NCI-H1105 treated with DMSO at 0.1 percent for 48 hours (cell line): ENCODE measurements around the gene PXDN.

Experiments
- DNase-seq: peaks from one replicate; lab custom pipeline; 2025; lab: John Stamatoyannopoulos, UW

Gene PXDN

DNA sequence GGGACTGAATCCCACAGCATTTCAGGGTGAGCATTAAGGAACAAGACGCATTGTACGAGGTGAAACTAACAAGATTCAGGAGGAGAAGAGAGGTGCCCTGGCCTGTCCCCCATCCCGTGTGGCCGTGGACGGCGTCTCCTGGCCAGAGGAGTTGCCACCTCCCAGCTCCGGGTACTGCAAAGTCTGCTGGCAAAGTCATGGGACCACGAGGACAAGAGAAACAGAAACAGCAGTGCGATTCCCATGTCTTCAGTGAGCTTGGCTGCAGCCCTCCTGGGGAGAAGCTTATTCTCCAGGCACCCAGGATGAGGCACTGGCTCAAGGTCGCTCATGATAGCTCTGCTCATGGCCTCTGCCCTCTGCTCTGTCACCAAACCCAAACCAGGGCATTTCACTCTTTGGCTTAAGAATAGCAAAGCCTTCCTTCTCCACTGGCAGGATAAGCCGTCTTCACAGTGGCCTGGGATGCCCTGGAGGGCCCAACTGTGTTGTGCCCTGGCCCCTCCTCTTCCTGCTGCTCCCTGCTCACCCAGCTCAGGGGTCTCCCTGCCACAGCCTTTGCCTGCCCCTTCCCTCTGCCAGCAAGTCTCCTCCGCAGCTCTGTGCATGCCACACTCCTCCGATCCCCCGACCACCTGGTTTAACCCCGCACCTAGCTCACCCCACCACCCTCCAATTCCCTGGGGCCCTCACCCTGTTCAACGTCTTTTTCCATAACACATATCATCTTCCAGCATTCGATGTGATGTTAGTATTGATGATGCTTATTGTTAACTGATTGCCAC is 144.8 kb downstream of the PXDN start:
- DNase-seq: no peak

DNA sequence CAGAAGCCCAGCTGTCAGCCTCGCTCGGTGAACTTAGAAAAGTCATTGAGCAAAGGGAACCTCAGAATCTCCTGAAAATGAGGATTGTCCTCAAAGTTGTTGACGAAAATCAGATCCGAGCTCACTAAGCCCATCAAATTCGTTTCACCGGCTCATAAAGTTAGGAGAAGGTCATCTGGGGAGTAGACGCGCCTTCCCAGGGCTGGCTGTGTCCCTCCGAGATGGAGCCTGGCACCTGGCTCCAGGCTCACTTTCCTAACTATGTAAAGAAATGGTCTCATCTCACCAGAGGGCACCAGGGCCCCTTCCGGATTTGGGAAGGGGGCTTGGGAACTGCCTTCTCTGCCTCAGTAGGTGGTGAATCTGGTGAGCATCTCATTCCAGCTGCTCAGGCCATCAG is 145.5 kb downstream of the PXDN start:
- DNase-seq: no peak

DNA sequence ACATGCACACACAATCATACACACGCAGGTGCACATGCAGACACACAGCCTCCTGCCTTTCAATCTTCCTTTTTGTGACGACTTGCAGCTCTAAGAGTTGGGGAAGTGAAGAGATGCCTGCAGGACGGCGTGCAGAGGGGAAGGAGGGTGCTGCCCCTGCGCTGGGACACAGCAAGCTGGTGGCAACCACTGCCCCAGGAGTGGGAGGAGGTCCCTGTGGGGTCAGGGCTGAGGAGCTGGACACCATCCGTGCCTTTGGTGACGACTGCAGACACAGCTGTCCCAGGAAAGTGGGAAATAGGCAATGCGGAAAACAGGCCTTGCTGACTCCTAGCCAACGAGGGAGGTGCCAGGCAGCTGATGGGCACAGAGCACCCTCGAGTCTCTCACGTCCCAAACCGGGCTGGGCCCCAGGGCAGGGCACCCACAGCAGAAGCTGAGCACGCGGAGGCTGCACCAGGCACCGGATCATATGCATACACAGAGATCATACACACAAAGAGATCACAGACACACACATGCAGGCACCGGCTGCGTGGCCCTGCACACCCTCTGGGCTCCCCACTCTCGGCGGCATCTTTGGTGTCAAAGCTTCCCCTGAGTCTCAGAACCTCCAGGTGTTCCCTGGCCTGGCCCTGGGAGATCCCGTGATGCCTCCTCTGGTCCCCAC is 146.1 kb downstream of the PXDN start:
- DNase-seq: no peak

DNA sequence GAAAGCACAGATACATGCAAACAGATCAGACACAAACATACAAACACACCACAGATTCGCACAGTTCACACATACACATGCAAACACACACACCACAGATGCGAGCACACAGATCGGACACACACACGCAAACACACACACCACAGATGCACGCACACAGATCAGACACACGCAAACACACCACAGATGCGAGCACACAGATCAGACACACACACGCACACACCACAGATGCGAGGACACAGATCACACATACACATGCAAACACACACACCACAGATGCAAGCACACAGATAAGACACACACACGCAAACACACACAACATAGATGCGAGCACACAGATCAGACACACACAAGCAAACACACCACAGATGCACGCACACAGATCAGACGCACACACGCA is 149.0 kb downstream of the PXDN start:
- no peak for DNase-seq

DNA sequence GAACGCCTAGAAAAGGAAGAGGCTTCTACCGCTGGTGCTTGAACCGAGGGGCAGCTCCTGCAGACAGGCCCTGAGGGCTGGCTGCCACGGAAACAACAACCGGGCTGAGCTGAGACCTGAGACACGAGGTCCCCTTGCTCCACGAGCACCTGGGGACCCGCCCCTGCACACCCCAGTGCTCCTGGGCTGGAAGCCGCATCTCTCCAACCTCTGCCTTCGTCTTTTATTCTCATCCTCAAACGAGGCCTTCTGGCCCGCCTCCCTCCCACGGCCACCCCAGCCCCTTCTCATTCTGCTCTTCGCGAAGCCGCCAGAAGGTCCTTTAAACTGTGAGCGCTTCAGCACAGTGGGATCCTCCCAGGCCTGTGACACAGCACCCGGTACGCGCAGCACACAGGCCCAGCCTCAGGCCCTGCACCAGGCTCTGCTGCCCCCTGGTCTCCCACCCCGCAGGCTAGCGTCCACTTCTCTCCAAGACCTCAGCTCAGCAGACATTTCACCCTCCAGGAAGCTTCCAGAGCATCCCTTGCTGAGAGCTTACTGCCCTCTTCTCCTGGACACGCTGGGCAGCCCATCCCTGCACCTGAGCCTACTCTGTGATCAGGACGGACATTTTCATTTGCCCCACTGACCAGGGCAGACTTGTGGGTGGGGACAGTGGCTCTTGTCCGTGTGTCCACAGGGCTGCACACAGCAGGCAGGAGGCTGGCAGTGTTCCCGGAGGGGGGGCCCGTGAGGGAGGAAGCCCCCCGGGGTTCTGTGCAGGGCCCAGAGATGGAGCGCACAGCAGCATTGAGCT is 149.7 kb downstream of the PXDN start:
- DNase-seq: no peak

DNA sequence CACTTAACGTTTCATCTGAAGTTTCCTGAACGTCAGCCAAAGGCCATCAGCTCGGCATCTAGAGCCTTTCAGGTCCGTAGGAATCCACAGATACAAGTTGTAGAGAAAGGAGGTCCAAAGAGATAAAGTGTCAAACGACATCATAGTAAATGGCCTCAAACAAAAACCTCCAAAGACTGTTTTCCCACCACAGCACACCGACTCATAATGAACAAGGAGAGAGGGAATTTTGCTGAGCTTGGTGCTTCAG is 150.3 kb downstream of the PXDN start:
- DNase-seq: no peak

DNA sequence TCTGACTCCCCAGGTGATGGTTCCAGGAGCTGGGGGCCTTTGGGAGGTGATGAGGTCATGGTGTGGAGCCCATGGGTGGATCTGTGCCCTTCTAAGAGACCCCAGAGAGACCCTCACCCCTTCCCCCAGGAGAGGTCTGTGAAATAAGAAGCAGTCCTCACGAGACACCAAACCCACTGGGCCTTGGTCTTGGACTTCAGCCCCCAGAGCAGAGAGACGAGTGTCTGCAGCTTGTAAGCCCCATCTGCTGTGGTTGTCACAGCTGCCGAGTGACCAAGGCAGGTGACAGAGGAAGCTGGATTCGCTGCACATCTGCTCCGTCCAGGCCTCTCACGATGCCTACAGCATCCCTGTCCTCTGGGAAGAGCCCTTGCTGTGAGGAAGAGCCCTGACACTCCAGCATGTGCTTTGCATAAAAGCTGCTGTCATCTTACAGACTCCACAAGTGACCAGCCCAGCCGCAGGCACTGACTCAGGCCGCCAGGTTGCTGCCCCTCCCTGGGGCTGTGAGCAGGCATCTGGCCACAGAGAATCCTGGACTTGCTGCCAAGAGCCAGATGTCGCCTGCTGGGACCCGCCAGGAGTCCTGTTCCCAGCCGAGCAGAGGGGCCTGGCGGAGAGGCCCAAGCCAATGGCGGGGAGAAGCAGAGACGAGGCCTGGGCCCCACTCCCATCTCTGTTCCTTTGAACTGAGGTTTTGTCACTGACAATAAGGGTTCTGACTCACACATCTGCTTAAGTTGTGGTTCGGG is 150.8 kb downstream of the PXDN start:
- DNase-seq: no peak

DNA sequence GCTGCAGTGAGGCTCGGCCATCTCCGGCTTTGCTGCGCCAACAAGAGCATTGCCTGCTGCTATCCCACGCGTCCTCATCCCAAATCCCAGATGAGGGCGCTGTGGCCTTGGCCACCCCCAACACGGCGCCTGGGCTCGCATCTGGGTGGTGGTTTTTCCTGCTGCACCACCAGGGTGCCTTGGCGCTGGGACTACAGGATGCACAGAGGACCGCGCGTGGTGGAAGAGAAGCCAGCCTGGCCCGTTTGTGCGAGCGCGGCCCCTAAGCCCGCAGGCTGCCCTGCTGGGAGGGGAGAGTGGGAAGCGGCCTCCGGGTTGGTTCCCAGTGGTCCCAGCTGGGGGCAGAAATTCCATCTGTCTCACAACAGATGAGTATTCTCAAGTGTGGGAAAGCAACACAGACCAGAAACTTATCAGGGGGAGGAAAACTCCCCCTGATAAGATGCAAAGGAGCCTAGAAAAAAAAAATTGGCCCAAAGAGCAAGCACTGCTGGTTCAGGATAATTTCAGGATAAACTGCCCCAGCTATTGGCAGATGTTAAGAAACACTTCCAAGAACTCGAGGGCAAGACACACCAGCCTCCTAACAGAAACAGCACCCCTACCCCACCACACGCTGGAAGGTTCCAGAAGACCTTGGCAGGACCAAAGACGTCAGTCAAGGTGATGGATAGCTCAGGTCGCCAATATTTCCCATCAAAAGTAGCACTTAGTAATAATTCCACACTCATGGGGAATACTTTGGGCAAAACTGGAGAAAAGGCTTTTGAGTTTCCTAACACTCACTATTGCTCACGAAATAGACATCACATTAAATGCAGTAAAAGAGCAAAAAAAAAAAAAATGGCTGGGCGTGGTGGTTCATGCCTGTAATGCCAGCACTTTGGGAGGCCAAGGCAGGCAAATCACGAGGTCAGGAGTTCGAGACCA is 152.1 kb downstream of the PXDN start:
- no peak for DNase-seq

DNA sequence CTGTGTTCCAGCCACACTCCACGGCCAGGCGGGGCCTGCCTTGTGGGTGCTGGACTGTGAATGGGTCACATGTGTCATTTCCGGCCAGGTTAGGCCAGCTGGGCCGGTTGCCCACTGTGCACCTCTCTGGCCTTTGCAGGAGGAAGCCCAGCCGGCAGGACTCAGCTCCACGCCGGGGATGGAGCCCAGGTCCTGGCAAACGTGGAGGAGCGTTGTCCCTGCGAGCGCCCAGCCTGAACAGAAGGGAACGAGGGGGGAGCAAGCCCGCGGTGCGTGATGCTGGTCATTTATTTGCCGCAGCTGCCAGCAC is 152.9 kb downstream of the PXDN start:
- no peak for DNase-seq

DNA sequence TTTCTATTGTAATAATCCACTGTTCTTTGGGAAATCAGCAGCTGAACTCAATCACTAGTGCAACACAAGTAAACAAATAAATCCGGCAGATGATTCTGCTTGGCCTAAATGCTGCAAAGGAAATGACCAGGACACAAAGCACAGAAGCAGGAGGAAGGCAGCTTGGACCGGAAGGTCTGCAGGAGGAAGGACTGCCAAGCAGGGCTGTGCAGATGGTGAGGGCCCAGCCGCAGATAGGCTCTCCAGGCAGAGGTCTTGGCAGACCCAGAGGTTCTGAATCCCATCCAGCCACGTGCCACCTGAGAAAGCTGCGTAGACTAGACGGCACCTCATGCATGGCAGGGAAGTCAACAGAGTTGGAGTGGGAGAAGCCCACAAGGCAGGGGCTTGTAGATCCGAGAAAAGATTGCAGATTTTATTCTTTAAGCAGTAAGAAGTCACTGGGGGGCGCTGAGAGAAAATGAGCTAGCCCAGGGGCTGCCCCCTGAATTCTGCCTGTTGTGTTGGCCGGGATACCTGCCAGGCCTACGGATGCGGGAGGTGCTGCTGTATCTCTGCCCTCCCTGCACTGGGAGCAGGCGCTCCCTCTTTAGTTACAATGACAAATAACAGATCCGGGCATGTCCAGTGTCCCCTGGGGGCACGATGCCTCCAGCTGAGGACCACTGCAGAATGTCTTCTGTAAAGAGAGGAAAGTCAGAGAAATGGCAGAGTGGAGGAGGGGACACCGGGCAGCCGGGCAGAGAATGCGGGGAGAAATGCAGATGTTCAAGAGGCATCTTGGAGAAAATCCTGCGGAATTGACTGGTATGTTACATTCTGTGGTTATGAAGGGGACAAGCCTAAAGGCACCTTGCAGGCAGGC is 153.5 kb downstream of the PXDN start:
- DNase-seq: no peak

DNA sequence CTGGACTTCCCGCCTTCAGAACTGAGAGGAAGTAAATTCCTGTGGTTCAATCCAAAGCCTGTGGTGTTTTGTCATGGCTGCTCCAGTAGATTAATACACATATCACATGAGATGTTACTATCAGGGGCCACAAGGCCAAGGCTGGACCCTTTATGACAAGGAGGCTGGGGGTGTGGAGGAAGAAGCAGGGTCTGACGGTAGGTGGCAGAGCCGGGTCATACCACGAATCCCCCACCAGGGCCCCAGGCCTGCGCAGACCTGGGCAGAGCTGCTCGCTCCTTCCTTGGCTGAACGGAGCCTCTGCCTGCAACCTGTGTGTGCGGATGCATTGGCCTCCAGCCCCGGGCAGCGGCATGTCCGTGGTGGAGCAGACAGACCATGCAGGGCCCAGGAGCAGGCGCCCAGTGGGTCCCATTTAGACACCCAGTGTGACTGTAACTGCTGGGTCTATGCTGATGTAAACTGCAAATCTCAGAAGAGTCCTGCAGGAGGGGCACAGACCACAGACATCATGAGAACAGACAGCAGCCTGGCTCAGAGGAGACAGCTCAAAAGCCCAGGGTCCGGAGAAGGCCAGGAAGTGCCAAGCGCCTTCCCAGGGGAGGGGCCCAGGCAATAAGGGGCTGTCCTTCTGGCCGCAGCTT is 155.2 kb downstream of the PXDN start:
- no peak for DNase-seq

DNA sequence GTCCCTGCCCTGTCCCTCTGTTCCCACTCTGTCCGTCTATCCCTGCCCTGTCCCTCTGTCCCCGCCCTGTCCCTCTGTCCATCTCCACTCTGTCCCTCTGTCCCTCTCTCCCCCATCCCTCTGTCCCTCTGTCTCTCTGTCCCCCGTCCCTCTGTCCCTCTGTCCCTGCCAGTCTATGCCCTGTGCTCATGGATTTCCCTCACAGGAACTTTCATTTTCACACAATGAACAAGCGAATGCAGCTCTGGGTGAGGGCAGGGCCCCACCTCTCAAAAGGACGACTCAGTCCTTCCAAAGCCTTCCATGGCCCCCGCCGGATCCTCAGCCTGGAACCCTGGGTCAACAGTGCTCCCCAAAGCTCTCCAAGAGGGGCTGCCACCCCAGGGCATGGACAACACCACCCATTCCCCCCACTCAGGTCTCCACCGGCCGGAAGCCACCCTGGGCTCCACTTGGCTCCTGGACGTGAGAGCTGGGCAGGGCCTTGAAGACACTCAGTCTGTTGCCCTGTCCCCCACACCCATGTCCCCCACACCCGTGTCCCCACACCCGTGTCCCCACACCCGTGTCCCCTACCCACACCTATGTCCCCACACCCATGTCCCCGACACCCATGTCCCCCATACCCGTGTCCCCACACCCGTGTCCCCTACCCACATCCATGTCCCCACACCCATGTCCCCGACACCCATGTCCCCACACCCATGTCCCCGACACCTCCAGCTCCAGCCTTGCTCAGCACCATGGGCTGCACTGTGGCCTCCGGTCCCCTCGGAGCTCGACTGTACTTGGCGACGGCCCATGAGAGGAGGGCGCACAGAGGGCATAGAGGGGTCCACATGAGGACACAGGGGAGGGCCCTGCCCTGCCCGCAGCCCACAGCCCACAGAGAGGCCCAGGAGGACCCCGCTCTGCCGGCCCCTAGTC is 156.0 kb downstream of the PXDN start:
- DNase-seq: no peak

DNA sequence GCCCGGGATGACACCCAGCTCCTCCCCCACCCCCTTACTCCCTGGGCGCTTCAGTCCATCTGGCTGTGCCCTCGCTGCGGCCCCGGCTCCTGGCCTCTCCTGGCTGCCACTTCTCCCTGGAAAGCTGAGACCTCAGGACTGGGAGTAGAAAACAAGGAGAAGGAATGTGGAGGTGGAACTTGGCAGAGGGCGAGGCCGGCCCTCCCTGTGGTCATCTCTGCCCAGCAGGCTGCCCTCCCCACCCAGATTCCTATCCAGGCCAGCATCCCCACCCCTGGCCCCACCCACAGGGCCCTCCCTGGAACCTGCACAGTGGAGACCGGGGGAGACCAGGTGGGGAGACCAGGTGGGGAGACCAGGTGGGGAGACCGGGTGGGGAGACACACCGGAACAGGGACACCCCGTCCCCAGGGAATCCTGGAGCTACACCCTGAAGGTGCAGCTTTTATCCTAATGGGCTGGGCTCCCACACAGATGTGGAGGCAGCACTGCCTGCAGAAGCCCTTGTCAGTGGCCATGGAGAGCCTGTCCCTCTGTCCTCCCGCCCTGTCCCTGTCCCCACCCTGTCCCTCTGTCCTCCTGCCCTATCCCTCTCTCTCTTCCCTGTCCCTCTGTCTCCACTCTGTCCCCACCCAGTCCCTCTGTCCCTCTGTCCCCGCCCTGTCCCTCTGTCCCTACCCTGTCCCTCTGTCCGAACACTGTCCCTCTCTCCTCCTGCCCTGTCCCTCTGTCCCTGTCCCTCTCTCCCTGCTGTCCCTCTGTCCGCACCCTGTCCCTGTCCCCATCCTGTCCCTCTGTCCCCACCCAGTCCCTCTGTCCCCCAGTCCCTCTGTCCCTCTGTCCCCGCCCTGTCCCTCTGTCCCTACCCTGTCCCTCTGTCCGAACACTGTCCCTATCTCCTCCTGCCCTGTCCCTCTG is 157.1 kb downstream of the PXDN start:
- DNase-seq: no peak

DNA sequence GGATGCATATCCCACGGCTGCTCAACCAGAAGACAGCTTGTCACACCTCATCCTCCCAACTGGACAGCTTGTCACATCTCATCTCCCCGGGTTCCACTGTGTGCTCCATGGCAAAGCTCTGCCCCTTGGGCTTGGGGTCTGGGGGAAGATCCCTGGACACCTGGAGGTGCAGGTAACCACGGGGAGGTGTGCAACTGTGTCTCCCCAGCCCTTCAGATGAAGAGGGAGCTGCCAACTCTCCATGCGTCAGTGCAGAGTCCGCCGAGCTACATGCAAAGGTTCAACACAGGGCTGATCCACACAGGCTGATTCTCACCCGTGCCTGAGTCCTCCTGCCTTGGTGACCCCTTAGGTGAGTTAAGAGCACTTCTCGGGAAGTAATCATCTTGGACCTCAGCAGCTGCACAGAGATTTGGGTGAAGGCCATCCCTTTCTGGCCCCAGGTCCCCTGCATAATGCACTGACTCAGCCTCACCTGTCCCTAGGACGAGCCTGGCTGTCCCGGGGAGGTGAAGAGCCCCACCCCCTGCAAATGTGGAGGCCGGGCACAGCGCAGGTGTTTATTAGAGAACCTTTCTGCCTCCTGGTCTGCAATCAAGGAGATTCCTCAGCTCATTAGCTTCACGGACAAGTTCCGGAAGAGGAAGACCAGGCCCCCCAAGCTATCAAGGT is 157.9 kb downstream of the PXDN start:
- DNase-seq: no peak

DNA sequence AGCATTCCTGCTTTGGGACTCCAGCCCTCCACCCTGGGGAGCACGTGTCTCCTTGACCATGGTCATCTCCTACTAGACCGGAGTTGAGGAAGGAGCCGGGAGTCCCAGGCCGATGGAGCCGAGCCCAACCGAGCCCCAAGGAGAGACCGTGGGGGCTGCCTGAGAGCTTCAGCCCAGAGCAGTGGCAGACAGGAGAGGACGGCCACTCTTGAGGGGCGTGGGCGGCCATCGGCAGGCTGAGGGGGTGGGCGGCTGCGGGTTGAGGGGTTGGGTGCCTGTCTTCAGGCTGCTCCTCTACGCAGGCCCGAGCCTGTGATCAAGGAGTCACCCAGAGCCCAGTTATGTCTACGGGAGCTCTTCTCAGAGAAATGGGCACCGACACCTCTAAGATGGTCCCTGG is 158.7 kb downstream of the PXDN start:
- no peak for DNase-seq

DNA sequence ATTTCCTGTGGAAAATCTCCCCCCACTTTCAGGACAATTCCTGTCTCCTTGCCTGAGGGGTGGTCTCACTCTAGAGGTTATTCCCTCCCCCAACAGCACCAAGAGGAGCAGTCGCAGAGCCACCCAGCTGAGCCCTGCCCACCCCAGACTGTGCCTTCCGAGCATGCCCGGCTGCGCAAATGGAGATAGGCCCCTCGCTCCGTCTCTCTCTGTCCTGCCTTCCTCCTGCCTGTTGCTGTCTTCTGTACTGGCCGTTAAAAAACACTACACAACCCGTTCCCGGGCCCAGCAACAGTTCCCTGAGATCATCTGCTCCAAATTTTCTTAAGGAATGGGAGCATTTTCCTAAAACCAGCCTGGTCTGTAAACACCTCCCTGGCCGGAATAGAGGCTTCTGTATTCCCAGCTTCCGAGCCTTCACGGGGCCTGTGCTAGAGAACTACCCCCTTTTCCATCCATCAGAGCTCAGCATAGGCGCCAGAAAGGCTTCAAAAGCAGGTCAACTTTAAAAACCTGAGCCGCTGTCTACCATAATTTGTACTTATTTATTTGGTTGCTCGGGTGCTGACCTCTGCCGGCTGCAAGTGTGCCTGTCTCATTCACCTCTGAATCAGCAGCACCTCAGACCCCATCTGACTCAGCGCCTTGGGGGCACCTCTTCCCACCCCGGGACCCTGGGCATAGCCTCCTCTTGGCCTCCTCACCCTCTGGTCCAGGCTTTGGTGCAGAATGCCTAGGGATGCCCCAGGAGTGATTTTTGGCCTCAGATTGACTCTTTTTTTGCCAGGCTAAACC is 159.4 kb downstream of the PXDN start:
- DNase-seq: no peak
